GM21367 (cell line): ENCODE results near the gene FCAR.
"Not testable (repeated sequence)": the region's sequence is repeated elsewhere in the genome, so short reads cannot be mapped to it uniquely, and the experiment has no call there.

Experiments
- ATAC-seq: cut with Tn5 transposase; IDR thresholded peaks from one replicate; pipeline ENCODE4 v1.9.1; 2021; ENCODE audit not compliant: unreplicated experiment

Gene FCAR

DNA sequence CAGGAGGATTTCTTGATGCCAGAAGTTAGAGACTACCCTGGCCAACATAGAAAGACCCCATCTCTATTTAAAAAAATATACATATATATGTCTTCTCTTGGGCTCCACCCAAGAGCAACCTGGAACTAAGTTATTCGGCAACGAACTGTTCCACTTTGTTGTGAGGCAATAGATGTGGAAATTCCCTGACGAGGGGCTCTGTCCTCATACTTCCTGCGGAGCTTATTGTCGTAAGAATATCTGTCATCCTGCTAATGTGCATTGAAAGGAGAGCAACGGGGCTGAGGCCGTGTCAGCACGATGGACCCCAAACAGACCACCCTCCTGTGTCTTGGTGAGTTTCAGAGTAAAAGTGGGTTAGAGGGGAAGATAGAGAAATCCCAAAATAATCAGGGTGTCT, at the start of gene FCAR:
Gene FCAR, plus strand, starts transcription at position 246 of the 400 bp plus-strand sequence. Its CDS starts 55 bp downstream, at position 301.
- no peak for ATAC-seq

DNA sequence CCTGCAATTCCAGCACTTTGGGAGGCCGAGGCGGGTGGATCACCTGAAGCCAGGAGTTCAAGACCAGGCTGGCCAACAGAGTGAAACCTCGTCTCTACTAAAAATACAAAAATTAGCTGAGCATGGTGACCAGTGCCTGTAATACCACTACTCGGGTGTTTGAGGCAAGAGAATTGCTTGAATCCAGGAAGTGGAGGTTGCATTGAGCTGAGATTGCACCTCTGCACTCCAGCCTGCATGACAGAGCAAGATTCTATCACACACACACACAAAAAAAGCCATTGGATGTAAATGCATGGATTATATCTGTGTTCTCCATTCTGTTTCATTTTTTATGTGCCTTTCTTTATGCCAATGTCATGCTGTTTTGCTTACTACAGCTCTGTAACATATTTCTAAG, 49.6 kb upstream of the FCAR start:
- not testable (repeated sequence) for ATAC-seq

- not testable (repeated sequence) for ATAC-seq
These were observed 48.7 kb upstream of the FCAR start for GRCh38 chr19:54825326-54825725.

DNA sequence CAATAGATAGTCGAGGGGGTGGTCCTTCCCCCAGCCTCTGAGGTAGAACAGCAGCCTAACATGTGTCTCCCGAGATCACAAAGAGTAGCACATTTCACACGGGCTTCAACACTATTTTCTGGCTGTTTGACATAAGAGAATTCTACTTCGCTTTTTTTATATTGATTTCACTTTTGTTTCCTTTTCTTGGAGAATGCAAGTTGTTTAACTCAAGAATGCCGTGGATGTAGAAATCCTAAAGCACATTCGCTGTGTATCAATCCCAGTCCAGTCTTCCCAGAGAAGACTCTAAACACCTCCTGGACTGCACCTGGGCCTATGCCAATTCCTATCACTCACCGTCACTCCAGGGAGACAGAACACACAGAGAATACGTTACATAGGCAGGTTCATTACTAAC, 46.0 kb upstream of the FCAR start:
- ATAC-seq = not testable (repeated sequence)

DNA sequence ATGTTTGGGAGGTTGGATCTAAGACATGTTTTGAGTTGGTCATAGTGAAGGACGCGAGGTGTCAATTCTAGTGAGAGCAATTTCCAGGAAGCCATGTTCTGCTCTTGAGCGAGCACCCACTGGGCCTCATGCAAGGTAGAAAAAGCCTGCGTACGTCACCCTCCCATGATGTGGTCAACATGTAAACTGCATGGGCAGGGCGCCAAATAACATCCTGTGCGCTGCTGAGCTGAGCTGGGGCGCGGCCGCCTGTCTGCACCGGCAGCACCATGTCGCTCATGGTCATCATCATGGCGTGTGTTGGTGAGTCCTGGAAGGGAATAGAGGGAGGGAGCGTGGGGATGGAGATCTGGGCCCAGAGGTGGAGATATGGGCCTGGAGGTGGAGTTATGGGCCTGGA, 41.5 kb upstream of the FCAR start, which contains the start of gene KIR2DS4:
Gene KIR2DS4, plus strand, starts transcription at position 181 of the 400 bp plus-strand sequence.
- ATAC-seq = not testable (repeated sequence)

GRCh38 chr19:54835126-54835525, 38.9 kb upstream of the FCAR start:
- not testable (repeated sequence) for ATAC-seq

DNA sequence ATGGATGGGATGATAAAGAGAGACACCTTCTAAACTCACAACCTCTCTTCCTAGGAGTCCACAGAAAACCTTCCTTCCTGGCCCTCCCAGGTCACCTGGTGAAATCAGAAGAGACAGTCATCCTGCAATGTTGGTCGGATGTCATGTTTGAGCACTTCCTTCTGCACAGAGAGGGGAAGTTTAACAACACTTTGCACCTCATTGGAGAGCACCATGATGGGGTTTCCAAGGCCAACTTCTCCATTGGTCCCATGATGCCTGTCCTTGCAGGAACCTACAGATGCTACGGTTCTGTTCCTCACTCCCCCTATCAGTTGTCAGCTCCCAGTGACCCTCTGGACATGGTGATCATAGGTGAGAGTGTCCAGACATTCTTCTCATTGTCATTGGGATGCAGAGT, 36.5 kb upstream of the FCAR start:
- not testable (repeated sequence) for ATAC-seq

DNA sequence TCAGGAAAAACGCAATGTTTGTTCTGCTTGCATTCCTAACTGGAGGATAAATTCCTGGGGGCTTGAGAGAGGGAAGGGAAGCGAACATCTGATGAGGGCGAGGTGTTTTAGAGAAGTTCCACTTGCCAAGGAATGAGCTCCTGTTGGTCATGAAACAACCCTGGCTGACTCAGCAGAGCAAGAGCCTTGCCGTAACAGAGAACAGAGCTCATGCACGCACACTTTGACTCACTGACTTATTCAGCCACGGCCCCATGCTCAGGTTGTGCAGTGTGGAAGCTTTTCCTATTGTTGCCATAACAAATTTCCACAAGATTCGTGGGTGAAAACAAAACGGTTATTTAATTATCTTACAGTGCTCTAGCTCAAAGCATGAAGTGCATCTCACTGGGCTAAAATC, 30.9 kb upstream of the FCAR start:
- not testable (repeated sequence) for ATAC-seq

DNA sequence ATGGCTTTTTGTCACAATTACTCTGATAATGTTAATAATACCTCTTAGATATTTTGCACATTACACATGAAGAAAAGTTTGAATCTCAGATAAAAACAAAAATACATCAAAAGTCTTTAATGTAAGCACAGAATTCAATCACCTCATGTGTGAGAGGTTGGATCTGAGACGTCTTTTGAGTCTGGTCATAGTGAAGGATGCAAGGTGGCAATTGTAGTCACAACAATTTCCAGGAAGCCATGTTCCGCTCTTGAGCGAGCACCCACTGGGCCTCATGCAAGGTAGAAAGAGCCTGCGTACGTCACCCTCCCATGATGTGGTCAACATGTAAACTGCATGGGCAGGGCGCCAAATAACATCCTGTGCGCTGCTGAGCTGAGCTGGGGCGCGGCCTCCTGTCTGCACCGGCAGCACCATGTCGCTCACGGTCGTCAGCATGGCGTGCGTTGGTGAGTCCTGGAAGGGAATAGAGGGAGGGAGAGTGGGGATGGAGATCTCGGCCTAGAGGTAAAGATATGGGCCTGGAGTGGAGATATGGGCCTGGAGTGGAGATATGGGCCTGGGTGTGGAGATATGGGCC, 23.9 kb upstream of the FCAR start, which contains the start of gene KIR3DL2:
Gene KIR3DL2, plus strand, starts transcription at position 383 of the 580 bp plus-strand sequence. Its CDS starts 33 bp downstream, at position 416.
- not testable (repeated sequence) for ATAC-seq

GRCh38 chr19:54850930-54851329, 23.1 kb upstream of the FCAR start:
- no peak for ATAC-seq

GRCh38 chr19:54851353-54851752, 22.7 kb upstream of the FCAR start:
- ATAC-seq = no peak

DNA sequence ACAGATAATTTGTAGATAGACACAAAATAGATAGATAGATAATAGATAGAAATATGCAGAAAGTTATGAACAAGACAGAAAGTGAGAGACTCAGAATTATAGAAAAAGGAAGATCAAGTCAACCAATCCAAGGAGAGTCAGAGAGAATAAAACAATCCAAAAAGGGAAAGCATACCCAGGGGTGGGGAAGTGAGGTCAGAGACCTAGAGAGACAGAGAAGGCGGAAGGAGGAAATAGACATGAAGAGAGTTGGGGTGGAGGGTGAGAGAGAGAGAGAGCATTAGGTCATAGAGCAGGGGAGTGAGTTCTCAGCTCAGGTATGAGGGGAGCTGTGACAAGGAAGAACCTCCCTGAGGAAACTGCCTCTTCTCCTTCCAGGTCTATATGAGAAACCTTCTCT, 18.8 kb upstream of the FCAR start:
- not testable (repeated sequence) for ATAC-seq

GRCh38 chr19:54858476-54858875, 15.6 kb upstream of the FCAR start:
- not testable (repeated sequence) for ATAC-seq

- ATAC-seq = not testable (repeated sequence)
These were observed 14.6 kb upstream of the FCAR start for GRCh38 chr19:54859421-54859820.

GRCh38 chr19:54863459-54863858, 10.6 kb upstream of the FCAR start:
- not testable (repeated sequence) for ATAC-seq

DNA sequence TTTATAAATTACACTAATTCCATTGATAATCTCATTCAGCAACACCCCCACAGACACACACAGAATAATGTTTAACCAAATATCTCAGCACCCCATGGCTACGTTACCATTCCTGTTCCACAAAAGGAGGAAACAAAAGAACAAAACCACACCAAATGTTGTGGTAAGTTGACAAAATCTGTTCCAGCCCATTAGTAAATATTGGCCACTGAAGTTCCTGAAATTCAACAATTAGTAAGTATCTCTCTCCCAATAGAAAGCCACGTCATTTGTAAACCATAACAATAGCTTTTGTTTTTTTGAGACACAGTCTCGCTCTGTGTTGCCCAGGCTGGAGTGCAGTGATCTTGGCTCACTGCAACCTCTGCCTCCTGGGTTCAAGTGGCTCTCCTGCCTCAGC, 2.3 kb upstream of the FCAR start:
- ATAC-seq = no peak

- no peak for ATAC-seq
These were observed 1.5 kb downstream of the FCAR start for GRCh38 chr19:54875506-54875905.

DNA sequence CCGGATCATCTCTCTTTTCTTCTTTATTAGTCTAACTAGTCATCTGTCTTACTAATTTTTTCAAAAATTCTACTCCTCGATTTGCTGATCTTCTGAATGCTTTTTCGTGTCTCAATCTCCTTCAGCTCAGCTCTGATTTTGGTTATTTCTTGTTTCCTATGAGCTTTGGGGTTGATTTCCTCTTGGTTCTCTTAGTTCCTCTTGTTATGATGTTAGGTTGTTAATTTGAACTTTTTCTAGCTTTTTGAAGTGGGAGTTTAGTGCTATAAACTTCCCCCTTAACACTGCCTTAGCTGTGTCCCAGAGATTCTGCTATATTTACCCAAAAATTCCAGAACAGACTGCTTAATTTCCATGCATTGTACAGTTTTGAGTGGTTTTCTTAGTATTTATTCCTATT, 3.4 kb downstream of the FCAR start:
- ATAC-seq = no peak

GRCh38 chr19:54881884-54882283, 7.8 kb downstream of the FCAR start:
- no peak for ATAC-seq

DNA sequence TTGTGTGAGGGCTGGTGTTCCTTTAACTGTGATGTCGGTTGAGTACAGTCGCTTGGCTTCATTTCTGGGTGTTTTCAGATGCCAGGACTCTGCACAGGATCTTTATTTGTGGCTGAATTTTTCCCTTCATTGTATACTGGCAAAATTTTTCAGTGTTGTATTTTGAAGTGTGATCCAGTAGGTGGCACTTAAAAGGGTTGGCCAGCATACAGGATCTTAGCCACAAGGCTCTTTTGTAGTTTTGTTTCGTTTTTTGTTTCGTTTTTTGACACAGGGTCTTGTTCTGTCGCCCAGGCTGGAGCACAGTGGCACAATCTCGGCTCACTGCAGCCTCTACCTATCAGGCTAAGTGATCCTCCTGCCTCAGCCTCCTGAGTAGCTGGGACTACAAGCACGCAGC, 8.7 kb downstream of the FCAR start:
- no peak for ATAC-seq

DNA sequence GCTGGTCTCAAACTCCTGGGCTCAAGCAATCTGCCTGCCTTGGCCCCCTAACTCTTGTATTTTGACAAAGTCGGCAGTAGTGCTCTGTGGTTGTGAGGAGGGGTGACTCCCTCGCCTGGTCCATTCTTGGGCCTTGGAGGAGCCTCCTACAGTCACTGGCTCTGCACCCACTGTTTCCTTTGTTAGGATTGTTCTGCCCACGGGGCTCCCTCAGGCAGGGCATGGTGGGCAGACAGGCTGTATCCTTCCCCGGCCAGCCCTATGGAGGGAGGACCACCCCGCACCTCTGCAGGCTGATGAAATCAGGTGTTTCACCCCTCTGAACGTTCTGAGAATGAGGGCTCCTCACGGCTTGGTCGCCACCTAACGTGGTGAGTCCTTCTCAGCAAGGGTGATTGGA, 9.2 kb downstream of the FCAR start:
- no peak for ATAC-seq

DNA sequence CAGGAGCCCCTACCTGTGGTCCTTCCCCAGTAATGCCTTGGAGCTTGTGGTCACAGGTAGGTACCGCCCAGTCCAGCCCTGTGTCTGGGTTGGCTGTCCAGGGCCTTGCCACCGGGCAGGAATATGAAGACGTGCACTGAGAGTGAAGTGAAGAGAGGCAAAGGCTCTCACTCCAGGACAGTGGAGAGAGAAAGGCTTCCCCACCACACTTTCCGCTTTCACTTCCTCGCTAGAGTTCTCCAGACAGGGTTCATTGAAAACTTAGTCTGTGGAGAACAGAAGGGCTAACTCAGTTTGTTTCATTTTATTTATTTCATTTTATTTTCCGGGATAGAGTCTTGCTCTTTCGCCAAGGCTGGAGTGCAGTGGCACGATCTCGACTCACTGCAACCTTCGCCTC, 14.2 kb downstream of the FCAR start:
- no peak for ATAC-seq

DNA sequence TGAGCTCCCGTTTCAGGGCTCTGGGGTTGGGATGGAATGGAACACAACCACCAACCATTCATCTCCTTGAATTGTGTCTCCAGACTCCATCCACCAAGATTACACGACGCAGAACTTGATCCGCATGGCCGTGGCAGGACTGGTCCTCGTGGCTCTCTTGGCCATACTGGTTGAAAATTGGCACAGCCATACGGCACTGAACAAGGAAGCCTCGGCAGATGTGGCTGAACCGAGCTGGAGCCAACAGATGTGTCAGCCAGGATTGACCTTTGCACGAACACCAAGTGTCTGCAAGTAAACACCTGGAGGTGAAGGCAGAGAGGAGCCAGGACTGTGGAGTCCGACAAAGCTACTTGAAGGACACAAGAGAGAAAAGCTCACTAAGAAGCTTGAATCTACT, 15.5 kb downstream of the FCAR start:
- no peak for ATAC-seq
